Aorta (tissue), 5 donors: ENCODE results near the gene PCP2. TPM values are rescaled to one million over a fixed set of nuclear protein-coding genes. Genes with fewer than 3 reads are reported as not detected.

Experiments used
- ATAC-seq: fragments of 200-7000 bp; cut with Tn5 transposase; one replicate; pipeline ENCODE4 v1.9.1; 2022; ENCODE audit warnings: moderate library complexity; ENCODE audit not compliant: low FRiP score
- DNase-seq, 2 donors: peaks; one replicate each; pipeline ENCODE4 v3.0.0-alpha.2; 2020
- H3K27ac ChIP-seq, 2 donors: one replicate each; pipeline ENCODE4 v1.5.1; 2013; ENCODE audit warnings: low read length in 2 of 2, mild to moderate bottlenecking in 2 of 2, moderate library complexity in 2 of 2, control low read depth in 1 of 2, inconsistent platforms in 1 of 2, low read depth in 1 of 2
- H3K27me3 ChIP-seq, 2 donors: one replicate each; pipeline ENCODE4 v1.6.1; 2013; ENCODE audit warnings: control low read depth in 1 of 2, low read length in 1 of 2, mild to moderate bottlenecking in 1 of 2, moderate library complexity in 1 of 2; ENCODE audit not compliant: insufficient read depth in 2 of 2, control insufficient read depth in 1 of 2
- H3K36me3 ChIP-seq, 2 donors: one replicate each; pipeline ENCODE4 v1.6.1; 2013; ENCODE audit warnings: control low read depth in 1 of 2, low read length in 1 of 2, mild to moderate bottlenecking in 1 of 2; ENCODE audit not compliant: insufficient read depth in 2 of 2, control insufficient read depth in 1 of 2
- H3K4me1 ChIP-seq, 2 donors: one replicate each; pipeline ENCODE4 v1.6.1; 2013; ENCODE audit warnings: low read length in 2 of 2, control low read depth in 1 of 2, mild to moderate bottlenecking in 1 of 2, moderate library complexity in 1 of 2; ENCODE audit not compliant: insufficient read depth in 2 of 2, control insufficient read depth in 1 of 2
- H3K4me3 ChIP-seq, 2 donors: one replicate each; pipeline ENCODE4 v1.5.1; 2013; ENCODE audit warnings: low read length in 2 of 2, control low read depth in 1 of 2, mild to moderate bottlenecking in 1 of 2
- H3K9me3 ChIP-seq: one replicate; pipeline ENCODE4 v1.6.1; 2013; ENCODE audit warnings: mild to moderate bottlenecking, low read length; ENCODE audit not compliant: control insufficient read depth
- WGBS, 2 donors: extraction: QIAGEN DNeasy Blood & Tissue Kit; methylation state at CpG; one replicate each; pipeline ENCODE4 v1.1.7; 2013; 5-methylcytosine and 5-hydroxymethylcytosine counted together
- intact Hi-C, 2 donors: fragments of 100-400 bp; cut with DNase I; formaldehyde crosslinking; loops; one replicate each; pipeline versions ENCODE4 v1.14.2 to v1.15.0; 2022
- polyA plus RNA-seq, 2 donors: library from polyadenylated mRNA; stranded (reverse); fragments of 200-250 nt; gene quantifications; one replicate each; pipeline ENCODE4 v1.2.3, GENCODE V29; 2013
- total RNA-seq, 2 donors: library from RNA; stranded (reverse); fragmentation: NEBNext Ultra II Directional; extraction: Animal tissue kit (Norgen Biotek cat#: 25700); gene quantifications; one replicate each; pipeline ENCODE4 v1.2.1, GENCODE V29; 2021
- donor health status: healthy with polysubstance abuse.
- donor health status: Bipolar disorder and iron deficiency.
- donor health status: DM: no; HTN: no; CAD: no.
- donor health status: DM: no; HTN: no; CAD: no.
- donor health status: DM: yes; HTN: yes; CAD: no.

The PCP2 gene
- total and polyA plus RNA-seq, 4 donors = not detected

- 40 to 44% methylated on average over 25 to 30 of the region's 30 CpGs for WGBS, 2 donors
- intact Hi-C loops = no loop called here
- Histone ChIP-seq H3K27ac (no peak overlapping the region), H3K4me3 (no peak overlapping the region), H3K9me3 (no peaks in the 10 kb centered on the region), H3K4me1 (no peaks in the 10 kb centered on the region), H3K36me3 (no peaks in the 10 kb centered on the region), H3K27me3 (no peaks in the 10 kb centered on the region)
- DNase-seq = peak in 1 of 2 donors; percentile 73
- ATAC-seq = no peak
Measured at GRCh38 chr19:7637374-7638256, 4.1 kb upstream of the PCP2 start.

- Histone ChIP-seq H3K36me3 (no peaks in the 10 kb centered on the region), H3K27ac (no peak within 1 kb of the TSS), H3K4me1 (no peaks in the 10 kb centered on the region), H3K9me3 (no peaks in the 10 kb centered on the region), H3K4me3 (no peak within 1 kb of the TSS), H3K27me3 (no peaks in the 10 kb centered on the region)
- intact Hi-C loops = no loop called here
- 8 to 9% methylated on average over 52 to 61 of the region's 61 CpGs for WGBS, 2 donors
- ATAC-seq (peak; percentile 67), DNase-seq (peak; percentile 77 to 86)
Measured at GRCh38 chr19:7636691-7637373, 3.3 kb upstream of the PCP2 start, which contains the start of gene STXBP2. Gene STXBP2 (plus strand): TSS chr19:7637110. CDS start chr19:7637150, 40 bp downstream.

GRCh38 chr19:7636317-7636690, 2.8 kb upstream of the PCP2 start:
- Histone ChIP-seq H3K27me3 (no peaks in the 10 kb centered on the region), H3K27ac (no peak overlapping the region), H3K4me3 (no peak overlapping the region), H3K36me3 (no peaks in the 10 kb centered on the region), H3K9me3 (no peaks in the 10 kb centered on the region), H3K4me1 (no peaks in the 10 kb centered on the region)
- WGBS, 2 donors = 60 to 62% methylated on average over 16 of the region's 16 CpGs
- intact Hi-C loops = no loop called here
- ATAC-seq (no peak), DNase-seq (no peak)

- no peaks in the 10 kb centered on the region for H3K4me1 ChIP-seq
- no peaks in the 10 kb centered on the region for H3K36me3 ChIP-seq
- H3K27me3 ChIP-seq = no peaks in the 10 kb centered on the region
- no peak for DNase-seq
- ATAC-seq = no peak
- H3K27ac ChIP-seq = no peak overlapping the region
- no peaks in the 10 kb centered on the region for H3K9me3 ChIP-seq
- intact Hi-C loops = no loop called here
- no peak overlapping the region for H3K4me3 ChIP-seq
- 43 to 46% methylated on average over 6 of the region's 6 CpGs for WGBS, 2 donors
Measured at GRCh38 chr19:7635670-7636069, 2.2 kb upstream of the PCP2 start.

- Histone ChIP-seq H3K27me3 (no peaks in the 10 kb centered on the region), H3K4me3 (no peak overlapping the region), H3K36me3 (no peaks in the 10 kb centered on the region), H3K9me3 (no peaks in the 10 kb centered on the region), H3K4me1 (peaks cover 0 to 3% of the 10 kb centered on the region in 2 donors), H3K27ac (no peak overlapping the region)
- intact Hi-C loops = no loop called here
- DNase-seq (no peak), ATAC-seq (no peak)
- WGBS, 2 donors = 90 to 92% methylated on average over 40 of the region's 40 CpGs
Measured at GRCh38 chr19:7632340-7633203, 947 bp downstream of the PCP2 start.

GRCh38 chr19:7631577-7631976, 1.9 kb downstream of the PCP2 start:
- Histone ChIP-seq H3K4me1 (peaks cover 0 to 3% of the 10 kb centered on the region in 2 donors), H3K9me3 (no peaks in the 10 kb centered on the region), H3K27me3 (no peaks in the 10 kb centered on the region), H3K4me3 (no peak overlapping the region), H3K36me3 (no peaks in the 10 kb centered on the region), H3K27ac (no peak overlapping the region)
- intact Hi-C loops = no loop called here
- DNase-seq = no peak
- 88% methylated on average over 12 of the region's 12 CpGs for WGBS, 2 donors
- no peak for ATAC-seq

GRCh38 chr19:7629347-7630054, 4.0 kb downstream of the PCP2 start, which contains the start of the genes PET100 and XAB2:
Gene PET100 (plus strand): TSS chr19:7629793. CDS start chr19:7629834, 41 bp downstream.
Gene XAB2 (minus strand): TSS chr19:7629545. CDS start chr19:7629527, 18 bp downstream.
- 0% methylated on average over 40 of the region's 40 CpGs for WGBS, 2 donors
- intact Hi-C loops = loop anchor here in 1 of 2 donors (2.0 kb wide), 1 partner anchor 51 kb away; the partner anchor contains the start of gene TRAPPC5

More at GRCh38 chr19:7629347-7630054, 4.0 kb downstream of the PCP2 start, which contains the start of the genes PET100 and XAB2:
- no peaks in the 10 kb centered on the region for H3K36me3 ChIP-seq
- no peaks in the 10 kb centered on the region for H3K27me3 ChIP-seq
- H3K27ac ChIP-seq = peak within 1 kb of the TSS in 1 of 2 donors; percentile 20
- ATAC-seq (peak; percentile 96), DNase-seq (peak; percentile 96 to 97)
- H3K4me1 ChIP-seq = peaks cover 0 to 3% of the 10 kb centered on the region in 2 donors
- peak within 1 kb of the TSS; percentile 87 to 88 for H3K4me3 ChIP-seq
- H3K9me3 ChIP-seq = no peaks in the 10 kb centered on the region
